ENCODE results near the gene CLOCK.

The CLOCK gene

DNA sequence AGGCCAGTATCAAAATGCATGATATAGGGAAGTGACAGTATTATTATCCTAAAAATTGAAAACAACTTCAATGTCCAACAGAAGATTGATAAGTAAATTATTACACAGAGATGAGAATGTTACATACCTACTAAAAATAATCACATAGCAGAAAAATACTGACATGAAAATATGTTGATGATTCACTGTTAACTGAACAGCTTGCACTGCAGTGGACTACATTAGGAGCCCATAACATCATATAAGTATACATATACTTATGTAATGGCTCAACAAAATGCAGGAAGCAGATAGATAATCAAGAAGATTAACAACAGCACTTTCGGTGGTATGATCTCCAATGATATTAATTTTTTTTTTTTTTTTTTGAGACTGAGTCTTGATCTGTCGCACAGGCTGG is 7.1 kb downstream of the CLOCK start:
- DNase-seq: no peak

DNA sequence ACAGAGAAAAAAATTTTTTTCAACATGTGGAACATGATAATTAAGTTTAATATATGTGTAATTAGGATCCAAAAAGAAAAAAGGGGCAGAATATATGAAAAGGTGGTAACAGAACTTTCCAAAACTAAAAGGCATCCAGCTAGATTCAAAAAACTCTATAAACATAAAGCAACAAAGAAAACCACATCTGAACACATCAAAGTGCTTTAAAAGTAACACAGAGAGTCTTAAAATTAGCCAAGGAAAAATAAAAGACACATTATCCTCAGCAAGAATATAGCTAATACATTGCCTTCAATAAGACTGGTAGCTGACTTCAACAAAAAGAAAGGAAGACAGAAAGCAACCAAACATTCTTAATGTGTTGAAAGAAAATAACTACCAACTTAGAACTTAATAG is 8.2 kb downstream of the CLOCK start:
- DNase-seq: no peak

DNA sequence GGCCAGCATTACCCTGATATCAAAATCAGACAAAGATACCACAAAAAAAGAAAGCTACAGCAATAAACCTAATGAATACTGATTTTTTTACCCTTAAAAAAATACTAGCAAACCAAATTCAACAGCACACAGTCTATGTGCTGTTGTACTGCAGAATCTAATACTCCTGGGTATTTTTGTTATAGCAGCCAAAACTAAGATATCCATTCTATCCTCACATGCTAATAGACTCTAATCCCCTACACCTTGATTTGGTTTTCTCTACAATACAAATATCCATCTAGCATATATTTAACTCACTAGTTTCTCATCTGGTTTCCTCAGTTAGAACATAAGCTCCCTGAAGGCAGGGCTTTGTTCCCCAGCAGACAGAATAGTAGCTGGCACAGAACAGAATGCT is 12.4 kb downstream of the CLOCK start:
- DNase-seq: no peak

DNA sequence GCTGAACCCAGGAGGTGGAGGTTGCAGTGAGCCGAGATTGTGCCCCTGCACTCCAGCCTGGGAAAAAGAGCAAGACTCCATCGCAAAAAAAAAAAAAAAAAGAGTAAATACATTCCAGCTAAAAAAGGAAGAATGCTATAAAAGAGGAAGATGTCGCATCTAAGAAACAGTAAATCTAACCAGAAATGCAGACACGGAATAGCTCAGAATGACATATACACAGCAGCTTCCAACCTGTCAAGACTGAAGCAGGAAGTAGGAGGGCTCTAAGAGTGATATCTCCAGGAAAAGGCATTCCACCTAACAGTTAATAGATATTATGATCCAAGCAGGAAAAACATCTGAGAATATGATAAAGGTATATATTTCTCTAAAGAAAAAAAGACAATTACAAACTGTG is 16.0 kb downstream of the CLOCK start:
- DNase-seq: no peak

DNA sequence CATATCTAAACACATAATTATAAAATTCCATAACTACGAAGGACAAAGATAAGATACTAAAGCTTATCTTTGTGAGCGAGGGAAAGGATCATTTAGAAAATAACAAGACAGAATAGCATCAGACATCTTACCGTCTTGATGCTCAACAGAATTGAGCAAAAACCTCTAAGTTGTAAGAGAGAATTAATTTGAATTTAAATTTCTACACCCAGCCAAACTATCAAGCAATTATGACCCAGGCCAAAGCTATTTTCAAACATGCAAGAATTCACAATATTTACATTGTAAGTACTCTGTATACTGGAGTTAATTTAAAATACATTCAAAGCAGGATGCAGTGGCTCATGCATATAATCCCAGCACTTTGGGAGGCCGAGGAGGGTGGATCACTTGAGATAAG is 16.5 kb downstream of the CLOCK start:
- no peak for DNase-seq

DNA sequence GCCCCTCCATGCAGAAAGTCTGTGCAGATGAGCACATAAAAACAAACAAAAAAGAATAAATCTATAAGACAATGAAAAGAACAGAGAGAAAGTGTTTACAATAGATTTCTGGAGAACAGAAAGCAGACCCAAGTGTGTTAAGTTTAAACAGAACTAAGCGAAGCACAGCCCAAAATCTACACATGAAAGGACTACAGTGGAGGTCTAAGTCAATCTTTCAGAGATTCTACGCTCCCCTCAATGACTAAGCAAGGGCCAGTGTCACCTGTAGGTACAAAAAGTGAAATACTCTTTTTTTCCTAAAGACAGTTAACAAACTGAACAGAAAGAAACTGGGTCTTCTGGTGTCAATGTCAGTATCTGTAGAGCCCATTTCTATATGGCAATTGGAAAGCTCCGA is 18.2 kb downstream of the CLOCK start:
- DNase-seq: no peak

GRCh38 chr4:55524844-55525571 is 21.7 kb downstream of the CLOCK start:
- no peak for DNase-seq

GRCh38 chr4:55518442-55518841 is 28.3 kb downstream of the CLOCK start:
- DNase-seq: no peak

- no peak for DNase-seq
These were observed 29.0 kb downstream of the CLOCK start for GRCh38 chr4:55517526-55518229.

GRCh38 chr4:55512922-55513571 is 33.7 kb downstream of the CLOCK start:
- no peak for DNase-seq

DNA sequence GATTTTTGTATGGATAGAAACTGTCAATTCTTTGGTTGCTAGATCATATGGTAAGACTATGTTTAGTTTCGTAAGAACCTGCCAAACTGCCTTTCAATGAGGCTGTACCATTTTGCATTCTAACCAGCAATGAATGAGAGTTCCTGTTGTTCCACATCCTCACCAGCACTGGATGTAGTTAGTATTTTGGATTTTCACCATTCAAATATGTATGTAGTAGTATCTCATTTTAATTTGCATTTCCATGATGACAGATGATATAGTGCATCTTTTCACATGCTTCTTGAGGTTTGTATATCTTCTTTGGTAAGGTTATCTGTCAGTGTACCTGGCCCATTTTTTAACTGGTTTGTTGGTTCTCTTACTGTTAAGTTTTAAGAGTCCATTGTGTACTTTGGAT is 34.6 kb downstream of the CLOCK start:
- no peak for DNase-seq

DNA sequence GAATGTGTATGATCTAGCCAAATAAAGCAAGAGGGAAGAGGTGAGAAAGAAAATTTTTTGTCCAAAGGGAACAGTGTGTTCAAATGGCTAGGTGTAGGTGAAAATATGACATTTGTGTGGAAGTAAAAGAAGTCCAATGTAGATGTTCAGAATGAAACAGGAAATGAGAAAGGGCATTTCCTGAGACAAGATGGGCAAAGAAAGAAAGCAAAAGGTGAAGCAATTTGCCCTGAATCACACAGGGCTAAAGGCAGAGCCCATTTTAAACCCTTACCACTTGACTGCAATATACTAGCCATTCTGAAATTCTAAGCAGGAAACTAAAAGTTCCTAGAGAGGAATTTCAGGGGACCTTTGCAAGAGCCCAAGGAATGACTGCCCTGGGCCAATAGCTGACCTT is 36.0 kb downstream of the CLOCK start:
- no peak for DNase-seq

GRCh38 chr4:55509266-55509665 is 37.4 kb downstream of the CLOCK start:
- DNase-seq: no peak

GRCh38 chr4:55507612-55508011 is 39.1 kb downstream of the CLOCK start:
- DNase-seq: no peak

GRCh38 chr4:55503169-55503568 is 43.5 kb downstream of the CLOCK start:
- no peak for DNase-seq

GRCh38 chr4:55500072-55500471 is 46.6 kb downstream of the CLOCK start:
- no peak for DNase-seq

DNA sequence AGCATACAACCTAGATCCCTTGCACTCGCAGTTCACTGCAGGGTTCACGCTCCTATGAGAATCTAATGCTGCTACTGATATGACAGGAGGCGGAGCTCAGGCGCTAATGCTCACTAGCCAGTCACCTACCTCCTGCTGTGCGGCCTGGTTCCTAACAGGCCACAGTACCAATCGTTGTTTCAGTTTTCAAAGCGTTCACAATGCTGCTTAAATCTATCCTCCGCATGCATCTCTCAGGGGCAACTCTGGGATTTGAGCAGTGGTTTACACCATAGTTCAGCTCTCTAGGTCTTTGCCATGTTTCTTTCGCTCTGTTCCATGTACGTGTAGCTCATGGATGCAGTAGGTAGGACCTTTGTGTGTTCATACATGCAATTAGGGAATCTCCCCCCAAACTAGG is 47.2 kb downstream of the CLOCK start:
- no peak for DNase-seq

DNA sequence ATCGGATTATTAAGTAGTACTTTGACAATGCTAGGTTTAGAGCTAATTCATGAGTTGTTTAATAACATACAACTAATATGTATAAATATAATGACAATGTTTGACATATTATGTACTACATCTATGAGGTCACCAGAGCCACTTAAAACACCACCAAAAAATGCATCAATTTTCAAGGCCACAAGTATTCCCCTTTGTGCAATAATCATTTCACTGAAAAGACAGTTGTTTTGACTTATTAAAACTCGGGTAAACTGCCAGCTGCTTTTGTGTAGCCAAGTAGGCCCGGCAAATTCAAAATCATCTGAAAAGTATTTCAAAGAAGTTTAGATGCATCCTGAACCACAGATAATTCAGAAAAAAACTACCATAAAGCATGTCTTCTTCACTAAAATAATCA is 48.7 kb downstream of the CLOCK start:
- DNase-seq: no peak

GRCh38 chr4:55491486-55491885 is 55.2 kb downstream of the CLOCK start:
- DNase-seq: no peak

DNA sequence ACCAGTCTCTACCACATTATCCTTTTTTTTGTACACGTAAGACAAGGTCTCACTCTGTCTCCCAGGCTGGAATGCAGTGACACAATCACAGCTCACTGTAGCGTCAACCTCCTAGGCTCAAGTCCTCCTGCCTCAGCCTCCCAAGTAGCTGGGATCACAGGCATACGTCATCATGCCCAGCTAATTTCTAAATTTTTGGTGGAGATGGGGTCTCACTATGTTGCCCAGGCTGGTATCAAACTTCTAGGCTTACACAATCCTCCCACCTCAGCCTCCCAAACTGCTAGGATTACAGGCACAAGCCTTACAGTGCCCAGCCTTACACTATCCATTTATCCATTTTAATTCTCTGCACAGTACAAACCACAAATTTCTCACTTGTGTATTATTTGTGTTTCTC is 58.0 kb downstream of the CLOCK start:
- no peak for DNase-seq

- no peak for DNase-seq
These were observed 60.9 kb downstream of the CLOCK start for GRCh38 chr4:55485821-55486220.

- DNase-seq: no peak
These were observed 63.4 kb downstream of the CLOCK start for GRCh38 chr4:55483315-55483714.

DNA sequence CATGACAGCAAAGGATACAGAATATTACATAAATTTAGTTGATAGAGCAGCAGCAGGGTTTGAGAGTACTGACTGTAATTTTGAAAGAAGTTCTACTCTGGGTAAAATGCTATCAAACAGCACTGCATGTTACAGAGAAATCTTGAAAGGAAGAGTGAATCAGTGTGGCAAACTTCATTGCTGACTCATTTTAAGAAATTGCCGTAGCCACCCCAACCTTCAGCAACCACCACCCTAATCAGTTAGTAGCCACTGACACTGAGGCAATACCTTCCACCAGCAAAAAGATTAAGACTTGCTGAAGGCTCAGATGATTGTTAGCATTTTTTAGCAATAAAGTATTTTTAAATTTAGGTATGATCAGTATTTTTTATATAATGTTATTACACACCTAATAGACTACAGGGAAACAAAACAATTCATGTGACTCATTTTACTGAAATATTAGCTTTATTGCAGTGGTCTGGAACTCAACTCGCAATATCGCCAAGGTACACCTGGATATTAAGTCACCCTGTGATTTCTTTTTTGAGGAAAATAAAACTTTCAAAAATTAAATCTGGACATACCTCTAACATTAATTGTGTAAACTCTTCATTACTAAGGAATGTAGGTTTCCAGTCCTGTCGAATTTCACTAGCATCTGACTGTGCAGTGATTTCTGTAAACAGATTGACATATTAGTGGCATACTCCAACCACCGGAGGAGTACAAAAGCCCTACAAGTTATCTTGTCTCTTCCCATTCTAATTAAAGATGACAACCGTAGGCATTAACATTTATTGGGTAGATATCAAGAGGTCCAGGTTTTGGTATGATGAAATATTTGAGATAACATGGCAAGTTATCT is 71.1 kb downstream of the CLOCK start:
- DNase-seq: no peak
